Fibroblast of peridontal ligament (primary cell): Measurements from ENCODE around the gene AUH.
"Not testable (repeated sequence)": the region's sequence is repeated elsewhere in the genome, so short reads cannot be mapped to it uniquely, and the experiment has no call there.

Experiments
- DNase-seq: peaks from one replicate; pipeline ENCODE4 v3.0.0-alpha.2; 2010; ENCODE audit errors: extremely low read depth

Gene AUH

DNA sequence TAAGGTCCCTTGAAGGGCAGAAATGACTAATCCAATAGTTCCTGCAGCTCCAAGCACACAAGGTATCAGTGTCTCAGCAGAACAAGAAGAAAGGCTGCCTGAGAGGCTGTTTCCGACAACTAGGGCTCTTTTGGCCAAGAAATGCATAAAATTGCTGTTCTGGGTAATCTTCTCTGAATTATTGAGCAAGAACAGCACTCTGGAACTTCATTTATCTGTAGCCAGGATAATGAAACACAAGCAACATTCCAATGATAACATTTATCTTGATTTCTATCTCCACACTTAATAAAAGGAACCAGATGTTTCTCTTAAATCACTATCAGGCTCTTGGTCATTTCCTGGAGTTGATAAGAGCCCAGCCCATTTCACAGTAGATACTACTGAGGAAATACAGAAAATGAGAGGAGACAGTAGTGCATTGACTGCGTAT, 17.0 kb upstream of the AUH start:
- peak; percentile 43 for DNase-seq

- not testable (repeated sequence) for DNase-seq
Observed at GRCh38 chr9:91378054-91378453, 16.3 kb upstream of the AUH start.

- no peak for DNase-seq
Observed at GRCh38 chr9:91376239-91376638, 14.5 kb upstream of the AUH start.

DNA sequence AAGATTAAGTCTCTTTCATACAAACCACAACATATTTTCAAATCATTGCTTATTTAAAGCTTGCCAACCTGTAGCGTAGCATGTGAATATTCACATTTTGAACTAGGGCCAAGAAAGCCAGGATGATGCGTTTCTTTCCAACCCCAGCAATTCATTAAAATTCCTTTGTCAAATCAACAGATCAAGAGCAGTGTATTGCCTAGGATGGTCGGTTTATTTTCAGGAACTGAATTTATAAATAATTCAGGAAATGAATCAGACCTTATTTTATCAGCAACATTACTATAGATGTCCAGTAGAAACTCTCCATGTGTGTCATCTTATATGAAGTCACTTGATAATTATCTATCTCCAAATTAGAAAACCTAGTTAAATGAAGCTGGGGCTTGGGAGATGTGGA, 13.2 kb upstream of the AUH start:
- DNase-seq, result peak; percentile 95

DNA sequence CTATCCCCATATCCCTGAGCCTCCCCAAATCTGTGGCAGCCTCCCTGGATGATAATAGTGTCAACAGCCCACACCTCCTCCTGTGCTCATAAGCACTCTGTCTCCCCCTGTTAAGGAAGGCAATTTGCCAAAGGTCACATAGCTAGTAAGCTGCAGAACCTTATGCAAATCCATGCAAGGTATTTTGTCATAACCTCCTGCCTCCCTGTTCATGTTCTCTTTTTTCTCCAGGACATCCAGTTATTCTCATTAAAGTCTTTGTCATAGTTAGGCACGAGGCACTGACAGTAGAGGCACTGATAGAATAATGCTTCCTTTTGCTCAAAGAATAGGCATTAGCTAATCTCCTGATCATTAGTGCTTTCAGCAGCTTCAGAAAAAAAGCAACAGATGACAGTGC, 10.2 kb upstream of the AUH start:
- no peak for DNase-seq

- not testable (repeated sequence) for DNase-seq
Observed at GRCh38 chr9:91370006-91370405, 8.3 kb upstream of the AUH start.

GRCh38 chr9:91364702-91365101, 3.0 kb upstream of the AUH start:
- no peak for DNase-seq

- no peak for DNase-seq
Observed at GRCh38 chr9:91364005-91364404, 2.3 kb upstream of the AUH start.

GRCh38 chr9:91362051-91362611, 413 bp upstream of the AUH start:
- DNase-seq, result no peak

DNA sequence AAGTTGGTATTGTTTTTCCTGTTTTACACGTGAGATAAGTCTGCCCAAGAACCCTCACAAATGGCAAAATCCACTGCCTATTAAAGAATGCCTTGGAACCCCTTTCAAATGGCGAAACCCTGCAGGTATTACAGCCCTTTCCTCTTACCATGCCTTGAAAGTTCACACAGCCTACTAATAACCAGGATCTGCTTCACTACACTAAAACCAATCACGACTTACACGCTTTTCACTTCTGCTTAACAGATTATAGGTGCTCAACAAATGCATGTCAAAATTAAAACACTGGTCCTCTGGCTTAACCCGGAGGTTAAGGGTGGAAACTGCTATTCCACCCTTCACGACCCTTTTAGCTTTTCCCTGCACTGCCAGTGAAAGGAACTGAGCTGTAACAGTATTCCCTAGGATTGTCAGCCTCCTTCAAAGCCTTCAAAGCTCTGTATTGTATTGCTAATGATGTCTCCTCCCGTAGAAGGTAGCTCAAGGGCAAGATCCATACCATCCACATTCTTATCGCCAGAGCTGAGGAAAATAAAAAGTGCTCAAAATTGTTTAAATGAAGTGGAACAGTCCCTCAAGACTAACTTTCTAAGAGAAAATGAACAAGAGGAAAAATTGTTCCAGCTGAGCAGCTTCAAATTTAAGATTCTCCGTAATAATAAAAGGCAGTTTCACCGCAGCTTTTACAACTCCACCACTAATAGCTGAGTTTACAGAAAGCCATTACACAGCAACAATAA, 997 bp downstream of the AUH start:
- peak; percentile 27 for DNase-seq

GRCh38 chr9:91359734-91360470, 1.8 kb downstream of the AUH start:
- peak; percentile 45 for DNase-seq

- DNase-seq, result no peak
Observed at GRCh38 chr9:91359083-91359482, 2.6 kb downstream of the AUH start.

DNA sequence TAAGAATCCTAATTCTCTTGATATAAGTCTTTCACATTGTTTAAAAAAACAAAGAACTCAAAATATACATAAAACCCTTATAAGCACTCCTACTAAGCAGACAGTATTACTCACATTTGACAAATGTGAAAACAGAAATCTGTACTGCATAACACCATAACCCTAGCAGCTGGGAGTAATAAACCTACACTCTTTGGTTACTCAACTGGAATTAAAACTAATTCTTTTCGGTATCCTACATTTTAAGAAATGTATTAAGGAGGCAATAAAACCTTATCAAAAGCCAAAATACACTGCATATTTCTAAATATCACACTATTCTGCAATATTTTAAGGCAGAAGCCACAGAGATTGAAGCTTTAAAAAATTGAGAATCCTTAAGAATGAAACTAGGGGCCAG, 6.8 kb downstream of the AUH start:
- peak; percentile 46 for DNase-seq

DNA sequence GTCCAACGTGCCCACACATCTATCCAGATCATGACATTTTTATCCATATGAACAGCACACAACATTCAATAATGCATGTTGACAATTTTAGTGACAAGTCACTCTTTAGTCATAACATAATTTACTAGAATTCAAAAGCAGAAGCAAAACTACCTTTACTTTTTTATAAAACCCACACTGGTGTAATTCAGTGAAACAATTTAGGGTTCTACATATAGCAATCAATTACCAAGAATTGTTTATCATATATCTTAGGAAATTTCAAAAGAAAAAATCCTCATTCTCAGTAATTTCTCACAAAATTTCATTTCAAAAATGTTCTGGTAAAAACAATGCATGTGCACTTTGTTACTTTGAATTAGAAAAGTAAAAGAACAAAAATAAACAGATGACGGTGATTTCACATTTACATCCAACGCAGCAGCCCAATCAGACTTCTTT, 12.6 kb downstream of the AUH start:
- no peak for DNase-seq

DNA sequence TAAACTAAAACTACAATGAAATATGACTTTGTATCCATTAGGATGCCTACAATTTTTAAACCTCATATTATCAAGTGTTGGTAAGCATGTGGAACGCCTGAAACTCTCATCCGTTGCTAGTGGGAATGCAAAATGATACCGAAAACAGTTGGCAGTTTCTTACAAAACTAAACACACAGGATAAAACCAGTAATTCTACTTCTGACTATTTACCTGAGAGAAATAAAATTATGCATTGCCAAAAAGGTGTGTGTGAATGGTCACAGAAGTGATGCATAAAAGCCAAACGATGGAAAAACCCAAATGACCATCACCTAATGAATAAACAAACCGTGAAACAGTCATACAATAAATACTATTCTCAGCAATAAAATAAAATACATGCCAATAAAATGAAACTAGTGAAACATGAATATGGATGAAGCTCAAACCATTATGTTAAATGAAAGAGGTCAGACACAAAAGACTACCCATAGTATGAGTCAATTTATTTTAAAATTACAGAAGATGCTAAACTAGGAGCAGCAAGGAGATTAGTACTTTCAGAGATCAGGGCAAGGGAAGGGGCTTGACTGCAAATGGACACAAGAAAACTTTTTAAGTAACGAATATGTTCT, 13.4 kb downstream of the AUH start:
- no peak for DNase-seq

DNA sequence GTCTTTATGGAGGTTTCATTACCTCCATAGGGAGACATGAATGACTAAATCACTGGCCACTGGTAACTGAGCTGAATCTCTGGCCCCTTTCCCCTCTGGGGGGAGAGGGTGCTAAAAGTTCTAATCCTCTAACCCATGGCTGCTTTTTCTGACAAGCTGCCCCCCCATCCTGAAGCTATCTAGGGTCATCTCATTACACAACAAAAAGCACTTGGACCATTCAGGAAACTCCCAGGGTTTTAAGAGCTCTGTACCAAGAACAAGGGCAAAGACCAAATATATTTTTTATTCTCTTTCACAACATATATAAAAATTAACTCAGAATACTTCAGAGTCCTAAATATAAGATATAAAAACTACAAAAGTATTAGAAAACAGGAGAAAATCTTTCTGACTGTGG, 14.3 kb downstream of the AUH start:
- DNase-seq, result no peak

GRCh38 chr9:91346644-91347043, 15.1 kb downstream of the AUH start:
- no peak for DNase-seq

DNA sequence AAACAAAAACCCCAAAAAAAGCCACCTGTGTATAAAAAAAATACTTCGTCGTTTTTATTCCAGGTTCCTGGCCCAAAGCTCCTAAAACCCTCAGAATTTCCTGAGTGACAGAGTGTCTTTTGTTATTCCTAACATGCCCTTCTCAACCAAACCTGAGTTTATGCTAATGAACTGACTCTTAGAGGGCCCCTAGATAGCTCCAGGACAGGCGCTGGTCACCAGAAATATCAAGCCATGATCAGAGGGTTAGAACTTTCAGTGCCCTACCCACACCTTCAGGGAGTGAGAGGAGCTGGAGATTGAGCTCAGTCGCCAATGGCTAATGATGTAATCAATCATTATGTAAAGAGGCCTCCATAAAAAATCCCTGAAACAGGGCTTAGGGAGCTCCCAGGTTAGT, 15.7 kb downstream of the AUH start:
- no peak for DNase-seq

GRCh38 chr9:91342575-91342974, 19.1 kb downstream of the AUH start:
- no peak for DNase-seq

DNA sequence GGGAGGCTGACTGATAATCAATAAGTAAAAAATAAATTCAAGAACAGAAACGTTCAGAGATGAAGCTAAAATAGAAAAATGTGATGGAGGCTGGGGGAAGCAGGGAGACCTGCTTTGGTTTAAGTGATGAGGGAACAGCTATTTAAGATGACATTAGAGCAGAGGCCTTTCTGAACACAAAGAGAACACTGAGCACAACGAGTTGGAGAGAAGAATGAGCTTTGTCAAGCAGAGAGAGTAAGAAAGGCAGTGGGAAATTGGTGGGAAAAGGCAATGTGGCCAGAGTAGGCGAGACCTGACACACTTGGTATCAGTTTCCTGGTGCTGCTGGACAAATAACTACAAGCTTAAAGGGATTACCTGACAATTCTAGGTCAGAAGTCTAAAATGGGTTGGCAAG, 20.0 kb downstream of the AUH start:
- DNase-seq, result no peak

GRCh38 chr9:91341258-91341746, 20.4 kb downstream of the AUH start:
- DNase-seq, result no peak

DNA sequence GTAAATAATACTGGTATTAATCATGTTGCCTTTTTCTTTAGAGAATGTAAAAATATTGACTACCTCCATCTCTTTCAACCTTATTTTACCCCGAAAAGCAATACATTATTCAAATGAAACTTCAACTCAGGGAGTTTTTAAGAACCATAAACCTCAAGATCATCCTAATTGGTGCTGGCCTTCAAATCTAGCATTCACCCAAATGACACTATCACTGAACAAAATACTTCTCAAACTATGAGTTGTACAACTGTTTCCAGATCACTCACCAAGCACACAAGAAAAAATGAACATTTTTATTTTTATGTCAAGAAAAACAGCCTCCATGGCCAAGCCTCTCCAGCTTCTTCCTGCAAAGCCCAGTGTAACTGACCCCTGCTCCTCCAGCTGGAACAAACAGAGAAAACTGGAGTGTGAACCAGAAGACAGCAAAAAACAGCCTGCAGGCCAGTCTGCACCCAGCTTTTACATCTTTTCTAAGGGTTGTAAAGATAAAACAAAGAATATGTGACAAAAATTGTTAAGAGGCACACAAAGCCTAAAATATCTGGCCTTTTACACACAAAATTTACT, 21.2 kb downstream of the AUH start:
- DNase-seq, result no peak
